Activated CD8-positive, alpha-beta memory T cell treated with anti-CD3 and anti-CD28 coated beads for 4 hours (primary cell): ENCODE results near the gene CLIC2.

Experiments
- DNase-seq, 2 donors: peaks; one replicate each; pipeline ENCODE4 v3.0.0-alpha.2; 2020; ENCODE audit warnings: low read depth in 2 of 2

CLIC2 gene

GRCh38 chrX:155262970-155263754, 71.3 kb downstream of the CLIC2 start:
- no peak for DNase-seq

GRCh38 chrX:155259752-155260151, 74.7 kb downstream of the CLIC2 start:
- no peak for DNase-seq

GRCh38 chrX:155251391-155251790, 83.0 kb downstream of the CLIC2 start:
- DNase-seq = no peak

- DNase-seq = no peak
Measured at GRCh38 chrX:155247497-155247896, 86.9 kb downstream of the CLIC2 start.

GRCh38 chrX:155246748-155247147, 87.7 kb downstream of the CLIC2 start:
- DNase-seq = no peak

GRCh38 chrX:155242300-155242699, 92.1 kb downstream of the CLIC2 start:
- DNase-seq = no peak

GRCh38 chrX:155237719-155238118, 96.7 kb downstream of the CLIC2 start:
- no peak for DNase-seq

GRCh38 chrX:155235891-155236290, 98.5 kb downstream of the CLIC2 start:
- no peak for DNase-seq

- DNase-seq = no peak
Measured at GRCh38 chrX:155231163-155231562, 103.3 kb downstream of the CLIC2 start.
